HepG2 (cell line): ENCODE data around the gene TMEM220. TPM values are rescaled to one million over a fixed set of nuclear protein-coding genes. Genes with fewer than 3 reads are reported as not detected.

ENCODE experiments used
- AGO2 ChIP-seq: fragments of 200-400 bp; formaldehyde crosslinking; optimal IDR thresholded peaks from 2 replicates; pipeline ENCODE3; 2017; ENCODE audit warnings: mild to moderate bottlenecking, low read depth, low read length, moderate library complexity
- CENPT ChIP-seq: sonication (generic); formaldehyde crosslinking; IDR thresholded peaks from 2 replicates; pipeline ENCODE4 v1.8.0; 2022; ENCODE audit warnings: low read depth, mild to moderate bottlenecking, moderate library complexity, missing genetic modification reagents
- DNMT1 ChIP-seq: sonication (generic); formaldehyde crosslinking; IDR thresholded peaks from 2 replicates; pipeline ENCODE4 v1.5.1; 2020; ENCODE audit warnings: mild to moderate bottlenecking, missing genetic modification reagents
- KAT8 ChIP-seq: IDR thresholded peaks from 2 replicates; pipeline ENCODE4 v1.6.1; 2016; ENCODE audit warnings: missing genetic modification reagents, missing compliant biosample characterization
- RAD51 ChIP-seq: fragments of 450-650 bp; IDR thresholded peaks from 2 replicates; pipeline ENCODE4 v1.6.1; 2016; ENCODE audit warnings: borderline replicate concordance
- RORA ChIP-seq: sonication (generic); formaldehyde crosslinking; IDR thresholded peaks from 2 replicates; pipeline ENCODE4 v1.5.0; 2020; ENCODE audit warnings: mild to moderate bottlenecking, missing genetic modification reagents, moderate library complexity
- SMAD3 ChIP-seq: sonication (generic); formaldehyde crosslinking; IDR thresholded peaks from 2 replicates; pipeline ENCODE4 v1.4.0; 2020; ENCODE audit warnings: missing genetic modification reagents
- SMAD9 ChIP-seq: sonication (generic); formaldehyde crosslinking; IDR thresholded peaks from 2 replicates; pipeline ENCODE4 v1.5.1; 2020; ENCODE audit warnings: mild to moderate bottlenecking, missing genetic modification reagents
- SOX5 ChIP-seq: IDR thresholded peaks from 2 replicates; pipeline ENCODE4 v1.6.1; 2016; ENCODE audit warnings: borderline replicate concordance
- STAG1 ChIP-seq: sonication (generic); formaldehyde crosslinking; IDR thresholded peaks from 2 replicates; pipeline ENCODE4 v1.4.0; 2020; ENCODE audit warnings: missing genetic modification reagents
- TBL1XR1 ChIP-seq: fragments of 150-350 bp; IDR thresholded peaks from 2 replicates; pipeline ENCODE4 v1.6.1; 2014; ENCODE audit warnings: borderline replicate concordance, low read length; ENCODE audit not compliant: partially characterized antibody
- ZNF124 ChIP-seq: sonication (generic); formaldehyde crosslinking; IDR thresholded peaks from 2 replicates; pipeline ENCODE4 v1.4.0; 2020; ENCODE audit warnings: missing genetic modification reagents
- ZNF205 ChIP-seq: IDR thresholded peaks from 2 replicates; pipeline ENCODE4 v1.6.1; 2018; ENCODE audit warnings: missing biosample characterization, missing genetic modification reagents
- ZNF589 ChIP-seq: sonication (generic); formaldehyde crosslinking; conservative IDR thresholded peaks from 2 replicates; pipeline ENCODE4 v1.8.0; 2022; ENCODE audit warnings: mild to moderate bottlenecking, moderate library complexity, missing genetic modification reagents
- ZNF782 ChIP-seq: sonication (generic); formaldehyde crosslinking; IDR thresholded peaks from 2 replicates; pipeline ENCODE4 v1.4.0; 2020; ENCODE audit warnings: missing genetic modification reagents, mild to moderate bottlenecking, borderline replicate concordance
- ZNF816 ChIP-seq: sonication (generic); formaldehyde crosslinking; IDR thresholded peaks from 2 replicates; pipeline ENCODE4 v1.8.0; 2022; ENCODE audit warnings: missing genetic modification reagents, mild to moderate bottlenecking, borderline replicate concordance
- polyA plus RNA-seq, 8 experiments: library from polyadenylated mRNA; depleted of rRNA in 3 of 8; stranded (reverse) in 7 of 8; unstranded in 1 of 8; fragments of >200 nt; fragmentation: Illumina TruSeq in 4 of 8; extraction: Trizol in 4 of 8; gene quantifications; 2 replicates each; pipeline versions ENCODE4 v1.2.1 to v1.2.3, GENCODE V29; 2011 to 2016; ENCODE audit warnings: low read depth in 4 of 8, missing spikeins in 1 of 8, mixed read lengths in 1 of 8; ENCODE audit not compliant: insufficient read depth in 1 of 8
- total RNA-seq, 5 experiments: library from RNA; depleted of rRNA; stranded (reverse); fragments of >200 nt; fragmentation: Illumina TruSeq; extraction: Trizol; gene quantifications; 2 replicates each; pipeline ENCODE4 v1.2.3, GENCODE V29; 2016; ENCODE audit warnings: low read depth in 1 of 5
- TF ChIP-seq, protein P1 (sequence below): sonication (generic); formaldehyde crosslinking; IDR thresholded peaks from 2 replicates; pipeline ENCODE4 v1.5.0; 2020; ENCODE audit warnings: mild to moderate bottlenecking, missing genetic modification reagents
- TF ChIP-seq, protein P2 (sequence below), 2 experiments: fragments of 450-650 bp in 1 of 2; sonication (generic) in 1 of 2; formaldehyde crosslinking in 1 of 2; IDR thresholded peaks; 2 replicates each; pipeline versions ENCODE4 v1.6.1 to v1.8.0; 2016 to 2022; ENCODE audit warnings: antibody characterized with exemption in 1 of 2, mild to moderate bottlenecking in 1 of 2, missing genetic modification reagents in 1 of 2

The TMEM220 gene
- total and polyA plus RNA-seq, 2 of the 13 experiments (the other 11 are each of a cell fraction or from before 2014, with no cell fraction given) = 1.3 to 2.2 TPM

DNA sequence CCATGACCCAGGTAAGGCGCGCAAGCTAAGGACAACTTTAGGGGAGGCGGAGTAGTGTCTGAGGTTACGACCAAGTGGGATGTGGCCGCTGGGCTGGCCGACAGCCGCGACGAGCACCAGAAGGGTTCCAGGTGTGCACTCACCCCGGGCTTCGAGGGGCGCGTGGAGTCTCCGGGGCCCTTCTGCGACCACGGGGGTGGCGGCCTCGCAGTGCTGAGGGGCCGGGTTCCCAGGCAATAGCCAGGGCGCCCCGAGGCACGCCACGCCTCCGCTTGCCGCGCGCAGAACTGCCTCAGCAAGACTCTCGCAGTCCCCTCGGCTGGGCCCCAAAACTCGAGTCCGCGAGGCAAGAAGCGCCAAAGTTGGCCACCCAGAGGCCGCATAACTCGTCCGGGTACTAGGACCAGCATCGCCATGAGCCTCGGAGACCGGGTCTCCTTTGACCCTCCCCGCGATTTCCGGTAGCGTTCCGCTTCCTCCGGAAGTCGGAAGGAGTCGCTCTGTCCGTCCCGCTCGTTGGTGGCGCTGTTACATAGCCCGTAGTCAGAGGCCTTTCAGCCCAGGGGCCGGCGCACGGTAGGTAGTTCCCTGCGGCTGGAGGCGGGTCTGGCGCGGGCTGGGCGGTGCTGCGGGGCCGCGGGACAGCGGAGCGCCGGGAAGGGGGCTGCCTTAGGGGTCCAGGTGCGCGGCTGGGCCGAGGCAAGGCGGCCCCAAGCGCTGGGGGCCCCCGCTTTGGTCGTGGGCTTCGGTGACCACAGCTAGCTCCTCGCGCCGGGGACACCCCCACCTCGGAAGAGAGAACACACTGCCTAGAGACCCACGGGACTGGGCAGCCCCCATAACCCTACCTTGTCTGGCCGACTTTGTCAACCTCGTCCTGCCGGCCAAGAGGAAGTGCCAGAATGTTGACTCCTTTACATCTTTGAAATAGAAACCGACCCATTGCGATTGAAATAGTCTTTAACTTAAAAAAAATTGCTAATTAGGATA, 32.4 kb downstream of the TMEM220 start, which contains the start of the genes ADPRM and SCO1 (continued):
- TF ChIP-seq, protein P1, sequence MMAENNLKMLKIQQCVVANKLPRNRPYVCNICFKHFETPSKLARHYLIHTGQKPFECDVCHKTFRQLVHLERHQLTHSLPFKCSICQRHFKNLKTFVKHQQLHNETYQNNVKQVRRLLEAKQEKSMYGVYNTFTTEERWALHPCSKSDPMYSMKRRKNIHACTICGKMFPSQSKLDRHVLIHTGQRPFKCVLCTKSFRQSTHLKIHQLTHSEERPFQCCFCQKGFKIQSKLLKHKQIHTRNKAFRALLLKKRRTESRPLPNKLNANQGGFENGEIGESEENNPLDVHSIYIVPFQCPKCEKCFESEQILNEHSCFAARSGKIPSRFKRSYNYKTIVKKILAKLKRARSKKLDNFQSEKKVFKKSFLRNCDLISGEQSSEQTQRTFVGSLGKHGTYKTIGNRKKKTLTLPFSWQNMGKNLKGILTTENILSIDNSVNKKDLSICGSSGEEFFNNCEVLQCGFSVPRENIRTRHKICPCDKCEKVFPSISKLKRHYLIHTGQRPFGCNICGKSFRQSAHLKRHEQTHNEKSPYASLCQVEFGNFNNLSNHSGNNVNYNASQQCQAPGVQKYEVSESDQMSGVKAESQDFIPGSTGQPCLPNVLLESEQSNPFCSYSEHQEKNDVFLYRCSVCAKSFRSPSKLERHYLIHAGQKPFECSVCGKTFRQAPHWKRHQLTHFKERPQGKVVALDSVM (CRISPR knock-in tag) = 0 out of 2 replicates have a peak, but pooled peaks have one; percentile 17
- TF ChIP-seq ZNF589 (CRISPR knock-in tag) (0 out of 2 replicates have a peak, but pooled peaks have one; percentile 37), SMAD9 (CRISPR knock-in tag) (no peak), DNMT1 (CRISPR knock-in tag) (no peak), TBL1XR1 (peak; percentile 39), SMAD3 (CRISPR knock-in tag) (peak; percentile 85; the same call in 1 of the 2 replicates), ZNF782 (CRISPR knock-in tag) (peak; percentile 78; the same call in 1 of the 2 replicates), CENPT (CRISPR knock-in tag) (no peak), SOX5 (CRISPR knock-in tag) (peak; percentile 57; the same call in 1 of the 2 replicates), RORA (CRISPR knock-in tag) (no peak), AGO2 (peak; percentile 52), KAT8 (CRISPR knock-in tag) (peak; percentile 96), ZNF124 (CRISPR knock-in tag) (peak; percentile 65; the same call in 1 of the 2 replicates), RAD51 (no peak), ZNF816 (CRISPR knock-in tag) (no peak), ZNF205 (CRISPR knock-in tag) (0 out of 2 replicates have a peak, but pooled peaks have one; percentile 33), STAG1 (CRISPR knock-in tag) (0 out of 2 replicates have a peak, but pooled peaks have one; percentile 25)
- TF ChIP-seq, protein P2, sequence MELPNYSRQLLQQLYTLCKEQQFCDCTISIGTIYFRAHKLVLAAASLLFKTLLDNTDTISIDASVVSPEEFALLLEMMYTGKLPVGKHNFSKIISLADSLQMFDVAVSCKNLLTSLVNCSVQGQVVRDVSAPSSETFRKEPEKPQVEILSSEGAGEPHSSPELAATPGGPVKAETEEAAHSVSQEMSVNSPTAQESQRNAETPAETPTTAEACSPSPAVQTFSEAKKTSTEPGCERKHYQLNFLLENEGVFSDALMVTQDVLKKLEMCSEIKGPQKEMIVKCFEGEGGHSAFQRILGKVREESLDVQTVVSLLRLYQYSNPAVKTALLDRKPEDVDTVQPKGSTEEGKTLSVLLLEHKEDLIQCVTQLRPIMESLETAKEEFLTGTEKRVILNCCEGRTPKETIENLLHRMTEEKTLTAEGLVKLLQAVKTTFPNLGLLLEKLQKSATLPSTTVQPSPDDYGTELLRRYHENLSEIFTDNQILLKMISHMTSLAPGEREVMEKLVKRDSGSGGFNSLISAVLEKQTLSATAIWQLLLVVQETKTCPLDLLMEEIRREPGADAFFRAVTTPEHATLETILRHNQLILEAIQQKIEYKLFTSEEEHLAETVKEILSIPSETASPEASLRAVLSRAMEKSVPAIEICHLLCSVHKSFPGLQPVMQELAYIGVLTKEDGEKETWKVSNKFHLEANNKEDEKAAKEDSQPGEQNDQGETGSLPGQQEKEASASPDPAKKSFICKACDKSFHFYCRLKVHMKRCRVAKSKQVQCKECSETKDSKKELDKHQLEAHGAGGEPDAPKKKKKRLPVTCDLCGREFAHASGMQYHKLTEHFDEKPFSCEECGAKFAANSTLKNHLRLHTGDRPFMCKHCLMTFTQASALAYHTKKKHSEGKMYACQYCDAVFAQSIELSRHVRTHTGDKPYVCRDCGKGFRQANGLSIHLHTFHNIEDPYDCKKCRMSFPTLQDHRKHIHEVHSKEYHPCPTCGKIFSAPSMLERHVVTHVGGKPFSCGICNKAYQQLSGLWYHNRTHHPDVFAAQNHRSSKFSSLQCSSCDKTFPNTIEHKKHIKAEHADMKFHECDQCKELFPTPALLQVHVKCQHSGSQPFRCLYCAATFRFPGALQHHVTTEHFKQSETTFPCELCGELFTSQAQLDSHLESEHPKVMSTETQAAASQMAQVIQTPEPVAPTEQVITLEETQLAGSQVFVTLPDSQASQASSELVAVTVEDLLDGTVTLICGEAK (IDR thresholded peaks at IDR 0.05) = peak; percentile 80
- TF ChIP-seq, protein P2 (CRISPR knock-in tag; IDR thresholded peaks at IDR 0.05) = peak; percentile 77; the same call in 1 of the 2 replicates
